ENCODE results near the gene MUSK.

The MUSK gene

DNA sequence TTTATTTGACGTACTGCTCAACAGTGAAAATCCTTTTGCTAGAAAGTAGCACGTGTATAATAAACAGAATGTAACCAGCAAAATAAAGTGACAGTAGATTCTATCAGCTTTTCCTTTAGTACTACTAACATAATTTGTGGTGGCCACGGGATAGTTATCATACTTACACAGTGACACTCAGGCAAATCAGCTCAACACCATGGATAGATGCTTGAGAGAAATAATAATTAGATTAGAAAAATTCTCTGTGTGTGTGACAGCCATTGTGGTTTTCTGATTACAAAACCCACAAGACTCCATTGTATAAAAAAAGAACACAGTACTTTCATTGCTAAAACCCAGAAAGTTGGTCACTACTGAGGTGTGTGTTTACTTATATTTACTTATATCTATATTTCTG lies 101.1 kb downstream of the MUSK start:
- no peak overlapping the region for H3K27ac ChIP-seq
- no peaks in the 10 kb centered on the region for H3K9me3 ChIP-seq
- TF ChIP-seq, protein P1, sequence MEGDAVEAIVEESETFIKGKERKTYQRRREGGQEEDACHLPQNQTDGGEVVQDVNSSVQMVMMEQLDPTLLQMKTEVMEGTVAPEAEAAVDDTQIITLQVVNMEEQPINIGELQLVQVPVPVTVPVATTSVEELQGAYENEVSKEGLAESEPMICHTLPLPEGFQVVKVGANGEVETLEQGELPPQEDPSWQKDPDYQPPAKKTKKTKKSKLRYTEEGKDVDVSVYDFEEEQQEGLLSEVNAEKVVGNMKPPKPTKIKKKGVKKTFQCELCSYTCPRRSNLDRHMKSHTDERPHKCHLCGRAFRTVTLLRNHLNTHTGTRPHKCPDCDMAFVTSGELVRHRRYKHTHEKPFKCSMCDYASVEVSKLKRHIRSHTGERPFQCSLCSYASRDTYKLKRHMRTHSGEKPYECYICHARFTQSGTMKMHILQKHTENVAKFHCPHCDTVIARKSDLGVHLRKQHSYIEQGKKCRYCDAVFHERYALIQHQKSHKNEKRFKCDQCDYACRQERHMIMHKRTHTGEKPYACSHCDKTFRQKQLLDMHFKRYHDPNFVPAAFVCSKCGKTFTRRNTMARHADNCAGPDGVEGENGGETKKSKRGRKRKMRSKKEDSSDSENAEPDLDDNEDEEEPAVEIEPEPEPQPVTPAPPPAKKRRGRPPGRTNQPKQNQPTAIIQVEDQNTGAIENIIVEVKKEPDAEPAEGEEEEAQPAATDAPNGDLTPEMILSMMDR (IDR thresholded peaks at IDR 0.05) = no peak
- H3K36me3 ChIP-seq = no peaks in the 10 kb centered on the region
- no peaks in the 10 kb centered on the region for H3K4me1 ChIP-seq (ENCODE audit: control insufficient read depth in 1 of 2, insufficient read depth in 1 of 2, low read depth in 1 of 2, low read length in 1 of 2)
- no peaks in the 10 kb centered on the region for H3K27me3 ChIP-seq
- H3K4me3 ChIP-seq (ENCODE audit: low read depth in 1 of 2, low read length in 1 of 2) = no peak overlapping the region

DNA sequence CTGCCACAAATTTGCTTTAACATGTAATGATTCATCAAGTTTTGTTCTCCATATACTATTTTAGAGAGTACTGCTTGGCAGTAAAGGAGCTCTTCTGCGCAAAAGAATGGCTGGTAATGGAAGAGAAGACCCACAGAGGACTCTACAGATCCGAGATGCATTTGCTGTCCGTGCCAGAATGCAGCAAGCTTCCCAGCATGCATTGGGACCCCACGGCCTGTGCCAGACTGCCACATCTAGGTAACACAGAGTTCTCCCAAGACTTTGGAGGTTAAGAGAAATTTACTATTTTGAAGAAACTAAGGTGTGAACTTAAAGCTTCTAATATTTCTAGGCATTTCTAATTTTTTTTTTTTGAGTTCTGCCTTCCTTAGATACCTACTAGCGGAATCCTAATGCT lies 107.1 kb downstream of the MUSK start:
- no peaks in the 10 kb centered on the region for H3K4me1 ChIP-seq (ENCODE audit: control insufficient read depth in 1 of 2, insufficient read depth in 1 of 2, low read depth in 1 of 2, low read length in 1 of 2)
- H3K27me3 ChIP-seq = no peaks in the 10 kb centered on the region
- no peak overlapping the region for H3K4me3 ChIP-seq (ENCODE audit: low read depth in 1 of 2, low read length in 1 of 2)
- H3K27ac ChIP-seq = no peak overlapping the region
- H3K9me3 ChIP-seq = no peaks in the 10 kb centered on the region
- TF ChIP-seq, protein P1 (IDR thresholded peaks at IDR 0.05) = no peak
- no peaks in the 10 kb centered on the region for H3K36me3 ChIP-seq

DNA sequence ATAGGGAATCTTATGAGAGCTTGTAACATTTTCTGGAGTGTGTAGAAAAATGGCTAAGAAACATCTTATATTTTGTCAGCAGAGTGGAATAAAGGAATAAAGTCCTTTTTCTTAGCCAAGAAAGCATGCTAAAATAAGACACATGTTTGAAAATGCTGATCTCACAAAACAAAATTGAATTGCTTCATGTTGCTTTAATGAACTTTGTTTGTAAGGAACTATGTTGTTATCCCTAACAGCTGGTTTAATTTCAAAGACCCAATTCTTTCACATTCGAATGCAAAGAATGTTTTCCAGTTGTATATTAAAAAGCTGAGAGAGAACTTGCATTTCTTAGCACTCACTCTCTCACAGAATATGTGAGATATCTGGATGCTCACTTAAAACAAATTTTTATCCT lies 107.6 kb downstream of the MUSK start:
- no peaks in the 10 kb centered on the region for H3K27me3 ChIP-seq
- no peaks in the 10 kb centered on the region for H3K9me3 ChIP-seq
- TF ChIP-seq, protein P1 (IDR thresholded peaks at IDR 0.05) = no peak
- H3K4me1 ChIP-seq (ENCODE audit: control insufficient read depth in 1 of 2, insufficient read depth in 1 of 2, low read depth in 1 of 2, low read length in 1 of 2) = no peaks in the 10 kb centered on the region
- no peak overlapping the region for H3K4me3 ChIP-seq (ENCODE audit: low read depth in 1 of 2, low read length in 1 of 2)
- no peaks in the 10 kb centered on the region for H3K36me3 ChIP-seq
- H3K27ac ChIP-seq = no peak overlapping the region

DNA sequence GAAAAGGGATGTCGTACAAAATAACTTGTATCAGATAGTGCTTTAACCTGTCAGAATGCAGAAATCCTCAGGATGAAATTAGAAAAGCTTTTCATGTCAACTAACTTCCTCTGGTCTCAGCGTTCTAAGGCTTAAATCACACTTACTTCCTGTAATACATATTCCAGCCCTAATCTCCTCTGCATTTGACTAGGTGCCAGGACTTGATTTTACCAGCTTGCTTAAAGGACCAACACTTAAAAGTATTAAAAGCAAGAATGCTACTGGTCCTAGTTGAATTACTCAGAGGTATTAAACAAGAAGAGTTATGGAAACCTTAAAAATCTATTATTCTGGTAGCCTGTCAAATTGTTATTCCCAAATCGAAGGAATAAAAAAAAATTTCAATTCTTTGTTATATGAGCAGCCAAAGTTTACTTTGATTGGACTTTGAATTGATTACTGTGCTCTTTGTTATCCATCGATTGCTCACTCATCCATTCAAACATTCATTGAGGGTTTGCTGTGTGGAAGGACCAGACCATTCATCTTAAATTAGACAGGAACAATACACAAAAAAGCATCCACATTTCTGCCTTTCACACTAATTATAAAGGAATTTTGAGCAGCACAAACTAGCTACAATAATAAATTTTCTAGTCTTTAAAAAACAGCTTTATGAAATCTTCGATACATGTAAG lies 108.7 kb downstream of the MUSK start:
- H3K4me3 ChIP-seq (ENCODE audit: low read depth in 1 of 2, low read length in 1 of 2) = no peak overlapping the region
- no peaks in the 10 kb centered on the region for H3K4me1 ChIP-seq (ENCODE audit: control insufficient read depth in 1 of 2, insufficient read depth in 1 of 2, low read depth in 1 of 2, low read length in 1 of 2)
- TF ChIP-seq, protein P1 (IDR thresholded peaks at IDR 0.05) = no peak
- H3K27ac ChIP-seq = no peak overlapping the region
- H3K27me3 ChIP-seq = no peaks in the 10 kb centered on the region
- no peaks in the 10 kb centered on the region for H3K9me3 ChIP-seq
- H3K36me3 ChIP-seq = no peaks in the 10 kb centered on the region

DNA sequence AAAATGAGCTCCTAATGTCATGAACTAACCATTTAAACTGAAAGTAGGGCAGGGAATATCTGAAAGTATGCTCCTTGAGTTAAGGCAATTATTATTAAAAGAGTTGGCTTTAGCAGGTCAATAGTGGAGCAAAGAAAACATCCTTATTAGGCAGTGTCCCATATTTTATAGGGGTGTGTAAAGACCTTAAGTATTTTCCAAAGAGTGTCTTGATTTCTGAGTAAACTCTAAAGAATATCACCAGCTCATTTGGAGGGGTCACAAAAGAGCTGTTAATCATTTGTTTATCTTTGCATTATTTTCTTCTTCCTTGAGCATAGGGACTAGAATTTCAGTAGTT lies 109.3 kb downstream of the MUSK start:
- H3K27me3 ChIP-seq = no peaks in the 10 kb centered on the region
- no peaks in the 10 kb centered on the region for H3K4me1 ChIP-seq (ENCODE audit: control insufficient read depth in 1 of 2, insufficient read depth in 1 of 2, low read depth in 1 of 2, low read length in 1 of 2)
- no peak overlapping the region for H3K27ac ChIP-seq
- no peak overlapping the region for H3K4me3 ChIP-seq (ENCODE audit: low read depth in 1 of 2, low read length in 1 of 2)
- TF ChIP-seq, protein P1 (IDR thresholded peaks at IDR 0.05) = no peak
- H3K9me3 ChIP-seq = no peaks in the 10 kb centered on the region
- H3K36me3 ChIP-seq = no peaks in the 10 kb centered on the region

DNA sequence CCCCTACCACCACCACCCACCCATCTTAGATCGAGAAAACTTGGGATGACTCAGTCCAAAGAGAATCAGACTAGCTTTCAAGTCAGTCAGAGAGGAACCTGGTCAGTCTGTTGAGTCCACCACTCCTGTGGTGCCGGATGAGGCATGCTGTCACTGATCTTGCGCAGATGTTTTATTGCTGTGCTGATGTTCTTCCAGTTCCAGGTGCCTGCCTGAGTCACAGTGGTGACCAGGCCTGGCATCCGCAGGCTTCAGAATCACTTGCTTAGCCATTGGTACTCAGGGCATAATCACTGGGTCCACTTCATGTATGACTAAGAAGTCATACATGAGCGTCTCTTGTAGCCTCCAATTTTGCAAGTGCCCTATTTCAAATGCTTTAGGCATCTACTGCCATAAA lies 114.1 kb downstream of the MUSK start:
- TF ChIP-seq, protein P1 (IDR thresholded peaks at IDR 0.05) = no peak
- H3K27me3 ChIP-seq = no peaks in the 10 kb centered on the region
- no peak overlapping the region for H3K4me3 ChIP-seq (ENCODE audit: low read depth in 1 of 2, low read length in 1 of 2)
- H3K36me3 ChIP-seq = no peaks in the 10 kb centered on the region
- H3K4me1 ChIP-seq (ENCODE audit: control insufficient read depth in 1 of 2, insufficient read depth in 1 of 2, low read depth in 1 of 2, low read length in 1 of 2) = no peaks in the 10 kb centered on the region
- no peaks in the 10 kb centered on the region for H3K9me3 ChIP-seq
- no peak overlapping the region for H3K27ac ChIP-seq
